Activated T-cell treated with anti-CD3 and anti-CD28 coated beads, Interleukin-2, amount 50 U/mL, for 4 hours (primary cell): ENCODE results near the gene SLIT3. TPM values are rescaled to one million over a fixed set of nuclear protein-coding genes. Genes with fewer than 3 reads are reported as not detected.
"Not testable (repeated sequence)": the region's sequence is repeated elsewhere in the genome, so short reads cannot be mapped to it uniquely, and the experiment has no call there.

Source experiments
- ATAC-seq, 2 donors: fragments of 200-7000 bp; cut with Tn5 transposase; one replicate each; pipeline ENCODE4 v1.10.0; 2021
- DNase-seq: peaks from one replicate; pipeline ENCODE4 v3.0.0-alpha.2; 2020
- H3K27me3 Mint-ChIP-seq: one replicate; pipeline ENCODE4 v1.8.0; 2021; ENCODE audit warnings: low read depth, mixed read lengths
- H3K36me3 Mint-ChIP-seq: one replicate; pipeline ENCODE4 v1.8.0; 2022; ENCODE audit warnings: mixed read lengths; ENCODE audit not compliant: insufficient read depth
- H3K4me1 Mint-ChIP-seq: one replicate; pipeline ENCODE4 v1.8.0; 2021; ENCODE audit warnings: low read depth, mixed read lengths
- H3K4me3 Mint-ChIP-seq: one replicate; pipeline ENCODE4 v1.8.0; 2021; ENCODE audit warnings: mild to moderate bottlenecking, moderate library complexity, mixed read lengths
- H3K9me3 Mint-ChIP-seq: one replicate; pipeline ENCODE4 v1.8.0; 2021; ENCODE audit warnings: mixed read lengths
- total RNA-seq, 3 donors: library from RNA; stranded (reverse); gene quantifications; one replicate each; pipeline ENCODE4 v1.2.1, GENCODE V29; 2021

The SLIT3 gene
- total RNA-seq, 3 donors from 2014 or later, result 0.03 to 0.16 (median 0.03) TPM

DNA sequence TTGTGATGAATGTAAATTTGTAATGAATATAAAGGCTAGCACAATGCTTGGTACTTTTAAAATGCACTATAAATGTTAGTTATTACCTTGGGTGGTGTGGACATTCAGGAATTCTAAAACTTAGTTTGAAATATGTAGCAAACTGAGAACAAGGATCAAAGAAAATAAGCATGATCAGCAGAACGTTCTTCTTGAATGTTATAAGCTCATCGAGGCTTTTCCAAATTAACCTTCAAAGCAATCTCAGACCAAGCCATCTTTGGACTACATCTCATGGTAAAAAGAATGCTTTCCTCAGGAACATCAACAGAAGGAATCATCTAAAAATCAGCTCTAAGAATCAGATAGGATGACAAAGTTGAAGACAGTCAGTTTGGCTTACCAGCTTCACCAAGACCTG is 146.3 kb downstream of the SLIT3 start:
- Mint-ChIP-seq H3K36me3 (no peaks in the 10 kb centered on the region), H3K27me3 (peaks cover 3% of the 10 kb centered on the region)

DNA sequence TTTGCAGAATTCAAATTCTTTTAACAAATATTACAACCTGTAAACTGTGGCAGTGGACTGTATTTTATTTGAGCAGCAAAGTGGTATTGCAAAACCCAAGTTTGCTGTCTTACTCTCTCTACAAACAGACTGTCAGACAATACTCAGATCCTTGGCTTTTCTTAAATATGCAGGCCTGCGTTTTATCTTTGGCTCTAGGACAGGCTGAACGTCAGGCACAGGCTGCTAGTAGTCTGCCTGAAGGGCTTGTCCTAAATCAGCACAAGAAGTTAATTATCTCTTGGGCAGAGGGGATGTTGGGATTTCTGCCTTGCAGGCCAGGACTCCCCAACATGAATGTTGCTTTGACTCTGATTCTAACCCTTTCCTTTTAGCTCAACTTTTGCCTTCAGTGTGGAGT is 147.5 kb downstream of the SLIT3 start:
- H3K27me3 Mint-ChIP-seq, result peaks cover 3% of the 10 kb centered on the region
- no peak for DNase-seq
- H3K9me3 Mint-ChIP-seq, result peaks cover 18% of the 10 kb centered on the region
- no peak for ATAC-seq
- no peaks in the 10 kb centered on the region for H3K36me3 Mint-ChIP-seq
- no peaks in the 10 kb centered on the region for H3K4me1 Mint-ChIP-seq
- H3K4me3 Mint-ChIP-seq, result no peak overlapping the region

More for the DNA sequence above, 146.3 kb downstream of the SLIT3 start:
- Mint-ChIP-seq H3K4me3 (no peak overlapping the region), H3K9me3 (peaks cover 23% of the 10 kb centered on the region), H3K4me1 (no peaks in the 10 kb centered on the region)
- no peak for DNase-seq
- ATAC-seq, result no peak

DNA sequence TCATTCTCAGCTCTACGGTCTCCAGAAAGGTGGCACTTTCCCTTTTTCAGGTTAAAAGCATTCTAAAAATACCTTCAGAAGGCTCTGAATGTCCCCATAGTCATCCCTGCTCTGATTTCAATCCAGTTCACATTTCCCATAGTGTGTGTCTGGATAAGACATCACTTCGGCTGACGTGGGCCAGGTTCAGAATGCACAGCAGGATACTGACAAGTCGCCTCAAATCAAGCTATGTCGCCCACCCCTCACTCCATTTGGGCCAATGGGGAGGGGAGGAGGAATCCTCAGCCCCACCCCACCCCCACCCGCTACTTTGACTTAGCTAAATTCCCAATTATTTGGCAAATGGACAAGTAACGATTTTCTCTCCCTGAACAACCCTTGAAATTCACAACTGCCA is 148.0 kb downstream of the SLIT3 start:
- H3K4me3 Mint-ChIP-seq, result no peak overlapping the region
- peaks cover 3% of the 10 kb centered on the region for H3K27me3 Mint-ChIP-seq
- no peaks in the 10 kb centered on the region for H3K4me1 Mint-ChIP-seq
- ATAC-seq (no peak), DNase-seq (no peak)
- no peaks in the 10 kb centered on the region for H3K36me3 Mint-ChIP-seq
- H3K9me3 Mint-ChIP-seq, result peaks cover 14% of the 10 kb centered on the region

DNA sequence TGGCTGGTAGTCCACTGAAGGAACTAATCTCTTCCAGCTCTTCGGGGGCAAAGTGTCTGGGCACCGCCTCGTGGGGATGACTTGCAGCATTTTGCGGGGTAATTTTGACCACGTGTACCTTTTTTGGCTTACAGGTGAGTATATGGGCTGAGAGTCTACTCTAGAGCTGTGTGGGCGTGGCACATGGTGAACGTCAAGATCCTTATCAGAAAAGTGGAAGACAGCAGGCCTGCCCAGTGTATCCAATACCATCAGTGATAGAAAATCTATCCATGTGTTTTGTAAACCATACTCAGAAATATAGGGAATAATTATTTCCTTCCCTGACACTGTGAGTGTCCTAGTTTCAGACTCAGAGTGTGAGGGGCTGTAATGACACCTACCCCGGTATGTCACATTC is 148.5 kb downstream of the SLIT3 start:
- no peak for ATAC-seq

DNA sequence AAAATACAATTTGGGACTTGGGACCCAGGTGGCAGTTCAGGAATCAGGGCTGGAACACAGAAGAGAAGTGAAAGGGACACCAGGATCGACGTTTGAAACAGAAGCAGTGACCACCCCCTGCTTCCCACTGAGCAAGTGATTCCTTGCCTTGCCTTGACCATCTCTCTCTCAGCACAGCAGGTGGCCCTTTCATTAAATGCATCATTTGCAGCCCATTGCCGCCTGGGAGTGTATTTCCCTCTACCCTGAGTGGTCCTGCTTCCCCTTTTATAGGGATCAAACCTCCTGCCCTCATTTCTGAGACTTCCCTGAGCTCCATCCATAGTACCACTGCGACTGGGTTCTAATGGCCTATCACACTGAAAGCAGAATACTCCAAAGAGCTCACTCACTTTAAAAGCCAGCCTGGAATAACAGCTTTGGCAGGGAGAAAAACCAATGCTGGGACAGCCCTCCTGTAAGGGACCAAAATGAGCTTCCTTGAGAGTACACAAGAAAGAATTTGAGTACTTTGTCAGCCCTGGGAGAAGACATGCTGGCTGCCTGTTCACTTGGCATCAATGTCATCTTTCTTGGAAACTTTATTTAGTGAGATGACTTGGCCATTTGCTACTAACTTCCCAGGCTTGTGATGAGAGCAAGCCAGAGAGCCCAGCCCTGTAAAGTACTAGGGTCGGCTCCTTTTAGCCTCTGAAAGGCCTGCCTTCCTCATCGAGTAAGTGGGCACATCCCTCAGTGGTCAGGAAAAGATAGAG is 149.7 kb downstream of the SLIT3 start:
- H3K36me3 Mint-ChIP-seq, result no peaks in the 10 kb centered on the region
- no peak overlapping the region for H3K4me3 Mint-ChIP-seq
- no peaks in the 10 kb centered on the region for H3K9me3 Mint-ChIP-seq
- ATAC-seq, result no peak
- peaks cover 3% of the 10 kb centered on the region for H3K27me3 Mint-ChIP-seq
- no peak for DNase-seq
- H3K4me1 Mint-ChIP-seq, result no peaks in the 10 kb centered on the region

More for the DNA sequence above, 148.5 kb downstream of the SLIT3 start:
- Mint-ChIP-seq H3K9me3 (peaks cover 9% of the 10 kb centered on the region), H3K4me1 (no peaks in the 10 kb centered on the region), H3K27me3 (peaks cover 3% of the 10 kb centered on the region), H3K36me3 (no peaks in the 10 kb centered on the region), H3K4me3 (no peak overlapping the region)
- DNase-seq, result no peak

DNA sequence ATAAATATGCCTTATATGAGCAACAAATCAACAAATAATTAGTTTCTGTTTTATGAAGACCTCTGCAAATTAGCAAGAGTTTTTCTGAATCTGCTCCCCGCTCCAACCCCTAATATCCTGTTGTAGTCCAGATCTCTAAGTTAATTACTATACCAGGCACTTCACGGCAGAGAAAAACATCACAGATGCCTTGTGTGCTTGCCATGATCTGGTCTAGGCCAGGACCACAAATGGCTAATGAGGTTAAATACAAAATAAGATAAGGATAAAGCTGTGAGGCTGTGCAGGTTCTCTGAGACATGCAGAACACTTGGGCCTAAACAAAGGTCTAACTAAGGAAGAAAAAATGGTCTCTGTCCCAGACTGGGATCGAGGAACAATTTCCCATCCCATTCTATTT is 150.8 kb downstream of the SLIT3 start:
- no peaks in the 10 kb centered on the region for H3K9me3 Mint-ChIP-seq
- no peaks in the 10 kb centered on the region for H3K4me1 Mint-ChIP-seq
- H3K36me3 Mint-ChIP-seq, result no peaks in the 10 kb centered on the region
- H3K27me3 Mint-ChIP-seq, result peaks cover 3% of the 10 kb centered on the region
- no peak overlapping the region for H3K4me3 Mint-ChIP-seq
- DNase-seq (no peak), ATAC-seq (no peak)

DNA sequence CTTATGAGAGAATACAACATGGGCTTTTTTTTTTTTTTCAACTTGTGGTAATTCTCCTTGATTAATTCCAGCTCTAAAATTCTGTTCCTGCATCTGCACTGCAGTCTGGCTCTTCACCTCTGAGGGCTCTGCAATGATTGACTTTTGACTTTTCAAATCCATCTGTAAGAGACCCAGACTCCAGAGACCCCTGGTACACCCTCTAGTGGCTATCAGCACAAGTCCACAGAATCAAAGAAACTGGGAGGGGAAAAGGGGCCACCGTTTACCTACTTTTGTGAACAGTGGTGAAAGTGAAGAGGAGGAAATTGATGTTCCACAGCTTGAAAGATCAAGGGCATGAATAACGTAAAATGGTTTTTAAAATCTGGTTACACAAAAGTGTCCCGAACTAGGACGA is 151.6 kb downstream of the SLIT3 start:
- H3K4me3 Mint-ChIP-seq, result no peak overlapping the region
- H3K36me3 Mint-ChIP-seq, result no peaks in the 10 kb centered on the region
- ATAC-seq (no peak), DNase-seq (no peak)
- no peaks in the 10 kb centered on the region for H3K9me3 Mint-ChIP-seq
- peaks cover 2% of the 10 kb centered on the region for H3K27me3 Mint-ChIP-seq
- no peaks in the 10 kb centered on the region for H3K4me1 Mint-ChIP-seq

DNA sequence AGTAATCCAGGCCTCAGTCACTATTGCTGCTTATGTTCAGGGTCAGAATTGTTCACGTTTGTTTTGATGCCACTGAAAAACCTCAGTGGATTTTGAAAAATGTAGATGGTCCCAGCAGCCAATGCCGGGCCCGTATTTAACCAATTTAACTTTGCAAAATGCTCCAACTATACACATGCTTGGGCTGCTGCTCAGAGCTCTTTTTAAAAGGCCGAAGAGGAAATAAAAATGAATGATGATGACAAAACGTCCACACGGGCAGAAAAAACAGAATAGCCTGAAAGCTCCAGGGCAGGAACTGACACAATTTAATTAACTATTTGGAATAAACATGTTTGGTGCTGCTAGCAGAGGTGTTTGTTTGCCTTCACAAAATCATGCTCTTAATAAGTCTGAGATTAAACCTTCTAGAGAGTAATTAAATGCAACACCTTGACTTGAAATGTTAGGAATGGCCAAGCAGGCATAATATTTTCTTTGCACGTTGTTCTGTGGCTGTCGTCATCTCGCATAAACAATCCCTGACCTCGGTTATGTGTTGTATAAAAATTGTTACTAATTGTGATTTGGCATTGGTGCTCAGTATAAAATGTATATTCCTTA is 152.7 kb downstream of the SLIT3 start:
- ATAC-seq (no peak), DNase-seq (no peak)
- Mint-ChIP-seq H3K4me1 (no peaks in the 10 kb centered on the region), H3K4me3 (no peak overlapping the region), H3K36me3 (no peaks in the 10 kb centered on the region), H3K9me3 (no peaks in the 10 kb centered on the region), H3K27me3 (no peaks in the 10 kb centered on the region)

DNA sequence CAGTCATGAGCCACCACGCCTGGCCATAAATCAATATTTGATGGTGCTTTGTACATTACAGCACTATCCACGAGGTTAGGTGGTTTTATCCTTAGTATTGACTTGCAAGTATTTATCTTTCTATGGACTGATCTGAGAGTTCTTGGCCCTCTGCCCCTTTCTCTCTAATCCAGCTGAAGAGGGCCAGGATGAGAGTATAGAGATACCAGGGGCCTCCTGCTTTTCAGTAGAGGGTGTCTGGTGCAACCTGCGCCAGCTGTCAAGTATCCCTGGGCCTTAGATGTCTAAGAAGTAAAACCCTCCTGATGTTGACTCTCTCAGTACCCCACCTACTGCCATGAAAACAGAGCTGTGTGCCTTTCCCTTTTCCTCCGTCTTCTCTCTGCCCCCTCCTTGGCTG is 153.4 kb downstream of the SLIT3 start:
- Mint-ChIP-seq H3K4me1 (no peaks in the 10 kb centered on the region), H3K36me3 (no peaks in the 10 kb centered on the region), H3K4me3 (no peak overlapping the region), H3K9me3 (no peaks in the 10 kb centered on the region), H3K27me3 (no peaks in the 10 kb centered on the region)
- no peak for DNase-seq
- no peak for ATAC-seq

DNA sequence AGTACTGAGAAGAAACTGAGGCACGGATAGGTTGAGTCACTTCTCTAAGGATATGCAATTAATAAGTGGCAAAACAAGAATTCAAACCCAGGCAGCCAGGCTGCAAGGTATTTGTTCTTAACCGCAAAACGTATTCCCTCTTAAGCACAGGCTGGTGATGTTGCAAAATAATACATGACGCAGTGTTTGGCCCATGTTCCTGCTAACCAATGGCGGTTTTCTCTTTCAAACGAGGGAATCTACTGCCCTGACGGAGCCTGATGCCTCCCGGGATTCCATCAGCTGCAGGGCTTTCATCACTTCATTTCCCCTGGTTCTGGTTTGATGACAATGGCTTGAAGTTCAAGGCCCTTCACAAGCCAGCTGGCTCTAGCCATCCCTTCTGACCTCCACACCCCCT is 154.8 kb downstream of the SLIT3 start:
- H3K27me3 Mint-ChIP-seq, result no peaks in the 10 kb centered on the region
- H3K4me3 Mint-ChIP-seq, result no peak overlapping the region
- H3K4me1 Mint-ChIP-seq, result no peaks in the 10 kb centered on the region
- ATAC-seq (no peak), DNase-seq (no peak)
- no peaks in the 10 kb centered on the region for H3K9me3 Mint-ChIP-seq
- no peaks in the 10 kb centered on the region for H3K36me3 Mint-ChIP-seq

DNA sequence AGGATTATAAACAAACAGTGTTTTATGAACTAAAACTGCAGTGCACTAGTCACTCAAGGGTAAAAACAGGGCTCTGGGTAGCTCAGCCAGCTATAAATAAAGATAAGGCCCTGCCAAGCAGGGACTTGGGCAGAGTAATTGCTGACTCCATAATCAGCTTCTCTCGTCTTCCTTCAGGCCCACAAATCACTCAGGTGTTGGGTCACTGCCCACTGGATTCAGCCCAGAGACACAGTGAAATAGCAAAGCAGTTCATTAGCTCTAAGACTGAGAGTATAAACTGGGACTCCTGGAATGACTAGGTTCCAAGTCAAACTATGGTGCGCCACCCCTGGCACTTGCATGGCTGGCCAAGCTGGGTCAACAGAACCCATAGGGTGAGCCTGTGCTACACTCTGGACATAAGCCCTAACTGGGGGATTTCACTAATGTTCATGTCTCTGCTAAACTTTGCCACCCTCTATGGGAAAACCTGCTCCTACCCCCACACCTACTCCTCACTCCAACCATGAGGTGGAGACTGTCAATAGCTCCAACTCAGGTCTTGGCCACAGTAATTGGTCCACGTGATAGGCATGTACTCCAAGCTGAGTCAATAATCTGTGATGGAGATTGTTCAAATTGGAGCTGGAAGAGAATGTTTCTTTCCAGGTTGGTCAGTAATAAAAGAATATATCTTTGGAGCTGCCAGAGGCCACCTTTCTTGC is 158.5 kb downstream of the SLIT3 start:
- DNase-seq (no peak), ATAC-seq (no peak)
- Mint-ChIP-seq H3K27me3 (peaks cover 2% of the 10 kb centered on the region), H3K4me3 (no peak overlapping the region), H3K36me3 (no peaks in the 10 kb centered on the region), H3K4me1 (no peaks in the 10 kb centered on the region), H3K9me3 (no peaks in the 10 kb centered on the region)

DNA sequence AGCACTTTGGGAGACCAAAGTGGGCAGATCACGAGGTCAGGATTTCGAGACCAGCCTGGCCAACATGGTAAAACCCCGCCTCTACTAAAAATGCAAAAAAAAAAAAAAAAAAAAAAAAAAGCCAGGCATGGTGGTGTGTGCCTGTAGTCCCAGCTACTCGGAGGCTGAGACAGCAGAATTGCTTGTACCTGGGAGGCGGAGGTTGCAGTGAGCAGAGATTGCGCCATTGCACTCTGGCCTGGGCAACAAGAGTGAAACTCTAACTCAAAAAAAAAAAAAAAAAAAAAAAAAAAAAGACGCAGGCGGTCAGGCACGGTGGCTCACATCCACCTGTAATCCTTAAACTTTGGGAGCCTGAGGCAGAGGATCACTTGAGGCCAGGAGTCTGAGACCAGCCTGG is 160.7 kb downstream of the SLIT3 start:
- H3K4me3 Mint-ChIP-seq, H3K27me3 Mint-ChIP-seq, DNase-seq, H3K36me3 Mint-ChIP-seq, ATAC-seq, H3K4me1 Mint-ChIP-seq, H3K9me3 Mint-ChIP-seq: not testable (repeated sequence)

DNA sequence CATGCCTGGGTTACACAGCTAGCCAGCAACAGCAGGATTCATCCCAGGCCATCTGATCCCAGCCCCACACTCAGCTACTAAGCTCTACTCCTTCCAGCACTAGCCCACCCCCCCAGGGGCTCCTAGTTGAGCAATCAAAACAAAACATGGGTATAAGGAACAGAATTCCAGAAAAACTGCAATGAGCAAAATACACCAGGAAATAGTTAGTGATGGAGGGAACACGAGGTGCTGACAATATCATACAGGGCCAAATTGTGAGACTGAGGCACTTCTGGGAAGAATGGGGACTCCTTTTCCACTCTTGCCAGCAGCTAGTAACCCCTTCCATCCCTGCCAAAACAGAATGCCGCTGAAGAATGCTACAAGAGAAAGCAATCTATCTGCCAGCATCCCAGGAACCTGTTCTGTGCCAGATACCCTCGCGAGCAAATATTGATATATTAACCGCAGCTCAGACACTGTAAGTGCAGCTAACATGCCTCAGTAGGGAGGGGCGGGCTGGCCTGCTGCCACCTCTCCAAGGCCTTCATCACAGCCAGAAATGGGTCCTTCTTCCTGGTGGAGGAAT is 161.4 kb downstream of the SLIT3 start:
- Mint-ChIP-seq H3K36me3 (no peaks in the 10 kb centered on the region), H3K27me3 (peaks cover 2% of the 10 kb centered on the region), H3K4me1 (no peaks in the 10 kb centered on the region), H3K4me3 (no peak overlapping the region), H3K9me3 (no peaks in the 10 kb centered on the region)
- DNase-seq, result no peak
- no peak for ATAC-seq

DNA sequence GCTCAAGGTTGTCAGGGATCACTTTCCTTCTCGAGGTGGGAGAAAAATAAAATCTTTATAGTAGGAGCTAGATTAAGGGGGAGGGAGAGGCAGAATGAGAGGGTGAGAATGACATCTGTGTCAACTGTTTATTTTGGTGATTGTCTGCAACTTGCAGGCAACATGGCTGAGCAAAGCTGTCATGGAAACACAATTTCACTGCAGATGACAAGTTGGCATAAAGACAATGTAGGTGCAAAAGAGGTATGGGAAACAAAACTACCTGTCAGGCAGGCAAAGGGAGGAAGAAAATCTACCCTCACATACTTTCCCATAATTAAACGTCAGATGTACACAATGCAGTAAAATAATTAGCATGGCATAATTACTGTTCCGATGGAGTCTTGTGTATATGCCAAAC is 167.4 kb downstream of the SLIT3 start:
- H3K4me1 Mint-ChIP-seq, result no peaks in the 10 kb centered on the region
- H3K36me3 Mint-ChIP-seq, result no peaks in the 10 kb centered on the region
- no peaks in the 10 kb centered on the region for H3K9me3 Mint-ChIP-seq
- no peak for ATAC-seq
- H3K27me3 Mint-ChIP-seq, result no peaks in the 10 kb centered on the region
- no peak for DNase-seq
- no peak overlapping the region for H3K4me3 Mint-ChIP-seq

DNA sequence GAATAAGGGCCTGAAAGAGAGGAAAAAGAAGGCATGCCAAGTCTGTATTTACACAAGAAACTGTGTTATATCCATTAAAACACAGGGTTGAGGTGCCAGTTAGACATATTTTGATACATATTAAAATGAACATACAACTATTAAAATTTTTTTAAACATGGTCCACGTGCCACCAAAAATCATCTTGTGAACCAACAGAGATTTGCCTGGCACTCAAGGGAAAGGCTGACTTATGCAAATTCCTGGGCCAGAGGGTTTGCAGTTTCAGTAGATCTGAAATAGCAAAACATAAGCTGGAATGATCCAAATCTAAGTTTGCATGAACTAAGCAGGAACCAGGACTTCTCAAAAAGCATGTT is 168.7 kb downstream of the SLIT3 start:
- DNase-seq (no peak), ATAC-seq (no peak)
- H3K36me3 Mint-ChIP-seq, result no peaks in the 10 kb centered on the region
- H3K4me1 Mint-ChIP-seq, result no peaks in the 10 kb centered on the region
- no peaks in the 10 kb centered on the region for H3K9me3 Mint-ChIP-seq
- H3K27me3 Mint-ChIP-seq, result no peaks in the 10 kb centered on the region
- H3K4me3 Mint-ChIP-seq, result no peak overlapping the region
